Measurements from ENCODE around the gene GRIK3.

GRIK3 gene

GRCh38 chr1:36807262-36807661 lies 227.1 kb downstream of the GRIK3 start:
- H3K36me3 ChIP-seq (ENCODE audit: control insufficient read depth in 1 of 2, insufficient read depth in 2 of 2, low read depth in 1 of 2, low read length in 2 of 2) = no peaks in the 10 kb centered on the region
- H3K23ac ChIP-seq (ENCODE audit: low read length in 2 of 2) = no peak overlapping the region
- no peaks in the 10 kb centered on the region for H3K4me1 ChIP-seq (ENCODE audit: control insufficient read depth, insufficient read depth, low read depth, low read length)
- H2AFZ ChIP-seq (ENCODE audit: low read depth, low read length) = no peak overlapping the region
- no peak overlapping the region for H3K18ac ChIP-seq (ENCODE audit: low read depth in 1 of 2, low read length in 2 of 2)
- H2BK5ac ChIP-seq (ENCODE audit: low read depth, low read length, poor library complexity, severe bottlenecking) = no peak overlapping the region
- no peak overlapping the region for H2BK15ac ChIP-seq (ENCODE audit: low read depth, poor library complexity, severe bottlenecking)
- DNase-seq = no peak
- H3K79me1 ChIP-seq (replicated peaks; ENCODE audit: low read length, poor library complexity, severe bottlenecking) = no peaks in the 10 kb centered on the region
- H3K14ac ChIP-seq (ENCODE audit: low read length in 2 of 2) = no peak overlapping the region
- no peak overlapping the region for H3K9ac ChIP-seq (ENCODE audit: low read length)
- no peak overlapping the region for H4K8ac ChIP-seq (ENCODE audit: low read length)
- no peak overlapping the region for H3K27ac ChIP-seq (ENCODE audit: low read length, poor library complexity, severe bottlenecking)
- no peaks in the 10 kb centered on the region for H3K9me3 ChIP-seq (ENCODE audit: control insufficient read depth, low read length)
- no peak overlapping the region for H2AK5ac ChIP-seq (ENCODE audit: low read length, severe bottlenecking)
- no peak overlapping the region for H2BK120ac ChIP-seq (ENCODE audit: low read depth, low read length)
- 74% methylated on average over 4 of the region's 4 CpGs for WGBS
- H3K27me3 ChIP-seq (ENCODE audit: control insufficient read depth in 1 of 2, insufficient read depth in 1 of 2, low read length in 2 of 2) = peaks cover 0 to under 1% of the 10 kb centered on the region in 2 experiments
- H3K4me3 ChIP-seq (ENCODE audit: insufficient read depth in 1 of 2, low read depth in 1 of 2, low read length in 2 of 2) = no peak overlapping the region
- no peak overlapping the region for H4K91ac ChIP-seq (ENCODE audit: low read length)
- no peak overlapping the region for H3K4me2 ChIP-seq (ENCODE audit: low read length, poor library complexity, severe bottlenecking)
- no peak overlapping the region for H2BK12ac ChIP-seq (ENCODE audit: low read length in 2 of 2)
- no peak overlapping the region for H3K4ac ChIP-seq (ENCODE audit: low read depth in 1 of 2, low read length in 2 of 2)

GRCh38 chr1:36805979-36806640 lies 228.2 kb downstream of the GRIK3 start:
- Histone ChIP-seq H3K4me1 (ENCODE audit: control insufficient read depth, insufficient read depth, low read depth, low read length) (no peaks in the 10 kb centered on the region), H2BK5ac (ENCODE audit: low read depth, low read length, poor library complexity, severe bottlenecking) (no peak overlapping the region), H2BK12ac (ENCODE audit: low read length in 2 of 2) (no peak overlapping the region), H3K36me3 (ENCODE audit: control insufficient read depth in 1 of 2, insufficient read depth in 2 of 2, low read depth in 1 of 2, low read length in 2 of 2) (no peaks in the 10 kb centered on the region), H3K9me3 (ENCODE audit: control insufficient read depth, low read length) (no peaks in the 10 kb centered on the region), H3K9ac (ENCODE audit: low read length) (no peak overlapping the region), H2AFZ (ENCODE audit: low read depth, low read length) (no peak overlapping the region), H3K27ac (ENCODE audit: low read length, poor library complexity, severe bottlenecking) (no peak overlapping the region), H2BK15ac (ENCODE audit: low read depth, poor library complexity, severe bottlenecking) (no peak overlapping the region), H3K23ac (ENCODE audit: low read length in 2 of 2) (no peak overlapping the region), H3K4me3 (ENCODE audit: insufficient read depth in 1 of 2, low read depth in 1 of 2, low read length in 2 of 2) (no peak overlapping the region), H3K27me3 (ENCODE audit: control insufficient read depth in 1 of 2, insufficient read depth in 1 of 2, low read length in 2 of 2) (no peaks in the 10 kb centered on the region), H3K4ac (ENCODE audit: low read depth in 1 of 2, low read length in 2 of 2) (no peak overlapping the region), H4K8ac (ENCODE audit: low read length) (no peak overlapping the region), H3K79me1 (replicated peaks; ENCODE audit: low read length, poor library complexity, severe bottlenecking) (no peaks in the 10 kb centered on the region), H2BK120ac (ENCODE audit: low read depth, low read length) (no peak overlapping the region), H2AK5ac (ENCODE audit: low read length, severe bottlenecking) (no peak overlapping the region), H3K4me2 (ENCODE audit: low read length, poor library complexity, severe bottlenecking) (no peak overlapping the region), H3K14ac (ENCODE audit: low read length in 2 of 2) (no peak overlapping the region), H4K91ac (ENCODE audit: low read length) (no peak overlapping the region), H3K18ac (ENCODE audit: low read depth in 1 of 2, low read length in 2 of 2) (no peak overlapping the region)
- DNase-seq = no peak
- 89% methylated on average over 28 of the region's 29 CpGs for WGBS

GRCh38 chr1:36804669-36805314 lies 229.5 kb downstream of the GRIK3 start:
- no peaks in the 10 kb centered on the region for H3K9me3 ChIP-seq (ENCODE audit: control insufficient read depth, low read length)
- H3K4me1 ChIP-seq (ENCODE audit: control insufficient read depth, insufficient read depth, low read depth, low read length) = no peaks in the 10 kb centered on the region
- 88% methylated on average over 17 of the region's 17 CpGs for WGBS
- H2BK5ac ChIP-seq (ENCODE audit: low read depth, low read length, poor library complexity, severe bottlenecking) = no peak overlapping the region
- DNase-seq = no peak
- H3K27ac ChIP-seq (ENCODE audit: low read length, poor library complexity, severe bottlenecking) = no peak overlapping the region
- H3K9ac ChIP-seq (ENCODE audit: low read length) = no peak overlapping the region
- no peaks in the 10 kb centered on the region for H3K36me3 ChIP-seq (ENCODE audit: control insufficient read depth in 1 of 2, insufficient read depth in 2 of 2, low read depth in 1 of 2, low read length in 2 of 2)
- no peak overlapping the region for H3K18ac ChIP-seq (ENCODE audit: low read depth in 1 of 2, low read length in 2 of 2)
- H3K14ac ChIP-seq (ENCODE audit: low read length in 2 of 2) = no peak overlapping the region
- no peaks in the 10 kb centered on the region for H3K79me1 ChIP-seq (replicated peaks; ENCODE audit: low read length, poor library complexity, severe bottlenecking)
- no peak overlapping the region for H3K4me2 ChIP-seq (ENCODE audit: low read length, poor library complexity, severe bottlenecking)
- no peak overlapping the region for H2BK120ac ChIP-seq (ENCODE audit: low read depth, low read length)
- no peak overlapping the region for H3K4ac ChIP-seq (ENCODE audit: low read depth in 1 of 2, low read length in 2 of 2)
- no peak overlapping the region for H2BK15ac ChIP-seq (ENCODE audit: low read depth, poor library complexity, severe bottlenecking)
- H3K23ac ChIP-seq (ENCODE audit: low read length in 2 of 2) = no peak overlapping the region
- no peak overlapping the region for H4K8ac ChIP-seq (ENCODE audit: low read length)
- no peak overlapping the region for H3K4me3 ChIP-seq (ENCODE audit: insufficient read depth in 1 of 2, low read depth in 1 of 2, low read length in 2 of 2)
- no peak overlapping the region for H2AFZ ChIP-seq (ENCODE audit: low read depth, low read length)
- H2BK12ac ChIP-seq (ENCODE audit: low read length in 2 of 2) = no peak overlapping the region
- no peak overlapping the region for H4K91ac ChIP-seq (ENCODE audit: low read length)
- H2AK5ac ChIP-seq (ENCODE audit: low read length, severe bottlenecking) = no peak overlapping the region
- H3K27me3 ChIP-seq (ENCODE audit: control insufficient read depth in 1 of 2, insufficient read depth in 1 of 2, low read length in 2 of 2) = no peaks in the 10 kb centered on the region

DNA sequence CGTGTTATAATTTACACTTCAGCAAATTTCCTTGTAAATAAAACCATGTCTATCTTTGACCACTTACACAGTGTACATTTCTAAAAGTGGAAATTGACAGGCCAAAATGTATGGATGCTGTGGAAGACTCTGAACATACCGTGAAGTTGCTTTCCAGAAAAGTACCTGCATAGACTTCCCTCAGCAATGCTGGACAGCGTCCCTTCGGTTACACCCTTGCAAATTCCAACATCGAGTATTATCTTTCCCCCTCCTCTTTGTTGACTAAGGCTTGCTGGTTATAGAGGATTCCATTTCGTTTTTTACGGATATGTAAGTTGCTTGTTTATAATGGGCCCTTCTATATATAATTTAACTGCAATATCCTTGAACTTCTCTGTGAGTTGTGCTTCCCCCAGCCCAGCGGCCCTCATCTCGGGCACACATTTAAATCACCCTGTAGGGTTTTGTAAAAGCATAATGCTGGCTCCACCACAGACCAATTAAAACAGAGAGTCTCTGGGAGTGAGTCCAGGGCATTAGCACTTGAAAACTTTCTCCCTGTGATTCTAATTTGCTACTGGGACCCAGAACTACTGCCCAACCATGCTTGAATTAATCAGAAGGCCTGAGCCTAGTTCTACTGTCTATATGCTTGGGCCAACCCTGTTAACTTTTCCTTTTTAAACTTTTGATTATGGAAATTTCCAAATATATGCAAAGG lies 230.3 kb downstream of the GRIK3 start:
- H3K27ac ChIP-seq (ENCODE audit: low read length, poor library complexity, severe bottlenecking) = no peak overlapping the region
- no peak overlapping the region for H2BK120ac ChIP-seq (ENCODE audit: low read depth, low read length)
- H3K4ac ChIP-seq (ENCODE audit: low read depth in 1 of 2, low read length in 2 of 2) = no peak overlapping the region
- no peak overlapping the region for H3K4me2 ChIP-seq (ENCODE audit: low read length, poor library complexity, severe bottlenecking)
- H2AK5ac ChIP-seq (ENCODE audit: low read length, severe bottlenecking) = no peak overlapping the region
- H3K9ac ChIP-seq (ENCODE audit: low read length) = no peak overlapping the region
- H3K23ac ChIP-seq (ENCODE audit: low read length in 2 of 2) = no peak overlapping the region
- H3K4me1 ChIP-seq (ENCODE audit: control insufficient read depth, insufficient read depth, low read depth, low read length) = no peaks in the 10 kb centered on the region
- no peak overlapping the region for H2BK15ac ChIP-seq (ENCODE audit: low read depth, poor library complexity, severe bottlenecking)
- no peak overlapping the region for H4K8ac ChIP-seq (ENCODE audit: low read length)
- no peaks in the 10 kb centered on the region for H3K9me3 ChIP-seq (ENCODE audit: control insufficient read depth, low read length)
- no peaks in the 10 kb centered on the region for H3K36me3 ChIP-seq (ENCODE audit: control insufficient read depth in 1 of 2, insufficient read depth in 2 of 2, low read depth in 1 of 2, low read length in 2 of 2)
- no peaks in the 10 kb centered on the region for H3K27me3 ChIP-seq (ENCODE audit: control insufficient read depth in 1 of 2, insufficient read depth in 1 of 2, low read length in 2 of 2)
- H3K4me3 ChIP-seq (ENCODE audit: insufficient read depth in 1 of 2, low read depth in 1 of 2, low read length in 2 of 2) = no peak overlapping the region
- H4K91ac ChIP-seq (ENCODE audit: low read length) = no peak overlapping the region
- H2AFZ ChIP-seq (ENCODE audit: low read depth, low read length) = no peak overlapping the region
- no peak overlapping the region for H2BK5ac ChIP-seq (ENCODE audit: low read depth, low read length, poor library complexity, severe bottlenecking)
- no peak overlapping the region for H3K14ac ChIP-seq (ENCODE audit: low read length in 2 of 2)
- no peak overlapping the region for H2BK12ac ChIP-seq (ENCODE audit: low read length in 2 of 2)
- 71% methylated on average over 3 of the region's 9 CpGs for WGBS
- H3K18ac ChIP-seq (ENCODE audit: low read depth in 1 of 2, low read length in 2 of 2) = no peak overlapping the region
- no peaks in the 10 kb centered on the region for H3K79me1 ChIP-seq (replicated peaks; ENCODE audit: low read length, poor library complexity, severe bottlenecking)
- DNase-seq = no peak

All from mesenchymal stem cell (in vitro differentiated cells and primary cell).